GM23338 (cell line): ENCODE results near the gene EPHB2.

Experiments used
- CREB1 ChIP-seq: fragments of 250-450 bp; sonication (Bioruptor Pico); IDR thresholded peaks from 2 replicates; pipeline ENCODE4 v1.5.0; 2020; ENCODE audit warnings: low read depth, mild to moderate bottlenecking, moderate library complexity
- CTCF ChIP-seq, 2 experiments: fragments of 200-600 bp in 1 of 2; sonication (generic) in 1 of 2; conservative IDR thresholded peaks; 2 replicates each; pipeline versions ENCODE4 v1.5.1 to v1.6.1; 2016 to 2017; ENCODE audit warnings: antibody characterized with exemption in 2 of 2, low read depth in 2 of 2, mild to moderate bottlenecking in 2 of 2, moderate library complexity in 1 of 2
- EZH2 ChIP-seq: fragments of 200-600 bp; sonication (generic); IDR thresholded peaks from one replicate; pipeline ENCODE4 v1.8.0; 2017; ENCODE audit warnings: antibody characterized with exemption, mild to moderate bottlenecking, low read depth; ENCODE audit not compliant: unreplicated experiment
- EZH2phosphoT487 ChIP-seq: fragments of 200-600 bp; sonication (generic); IDR thresholded peaks from one replicate; pipeline ENCODE4 v1.8.1; 2018; ENCODE audit warnings: antibody characterized with exemption; ENCODE audit not compliant: unreplicated experiment
- JUNB ChIP-seq: IDR thresholded peaks from one replicate; pipeline ENCODE4 v1.6.1; 2016; ENCODE audit warnings: antibody characterized with exemption; ENCODE audit not compliant: unreplicated experiment
- POLR2AphosphoS5 ChIP-seq: IDR thresholded peaks from 2 replicates; pipeline ENCODE4 v1.6.1; 2016; ENCODE audit warnings: antibody characterized with exemption, low read depth
- REST ChIP-seq: IDR thresholded peaks from one replicate; pipeline ENCODE4 v1.6.1; 2018; ENCODE audit warnings: antibody characterized with exemption; ENCODE audit not compliant: unreplicated experiment
- ZNF331 ChIP-seq: fragments of 250-450 bp; sonication (Bioruptor Pico); IDR thresholded peaks from 2 replicates; pipeline ENCODE4 v1.5.0; 2020; ENCODE audit warnings: low read depth, mild to moderate bottlenecking, moderate library complexity
- ZNF462 ChIP-seq: fragments of 250-450 bp; sonication (Bioruptor Pico); IDR thresholded peaks from 2 replicates; pipeline ENCODE4 v1.5.0; 2020; ENCODE audit warnings: mild to moderate bottlenecking, moderate library complexity

GRCh38 chr1:22957066-22957465 lies 246.4 kb downstream of the EPHB2 start:
- no peak for TF ChIP-seq POLR2AphosphoS5
- no peak for TF ChIP-seq JUNB
- no peak for TF ChIP-seq ZNF462 (CRISPR knock-in tag)
- no peak for TF ChIP-seq EZH2phosphoT487
- TF ChIP-seq CREB1 (CRISPR knock-in tag) = no peak
- no peak for TF ChIP-seq CTCF (conservative IDR thresholded peaks at IDR 0.05; ENCODE audit: low read depth in 2 of 2)
- no peak for TF ChIP-seq EZH2
- TF ChIP-seq ZNF331 = no peak
- TF ChIP-seq REST = no peak
